IMR-90 (cell line): ENCODE results near the gene MVP. TPM values are rescaled to one million over a fixed set of nuclear protein-coding genes. Genes with fewer than 3 reads are reported as not detected.

ENCODE experiments used
- ATAC-seq: fragments of 200-7000 bp; cut with Tn5 transposase; 2 replicates; pipeline ENCODE4 v1.9.1; 2020; ENCODE audit warnings: low read depth, mild to moderate bottlenecking, moderate library complexity
- BruUV-seq: library from RNA; stranded (reverse); fragments of 400-500 nt; replicated peaks from 2 replicates; lab custom pipeline; 2021; lab: Mats Ljungman, UMichigan
- CTCF ChIA-PET: fragments of 300-600 bp; formaldehyde crosslinking; extraction: SDS; loops from one replicate; lab custom pipeline; 2021; ENCODE audit warnings: antibody characterized with exemption; lab: Yijun Ruan, JAX
- POLR2A ChIA-PET: fragments of 300-600 bp; sonication (Branson Sonifier 250); formaldehyde crosslinking; loops from one replicate; lab custom pipeline; 2022; ENCODE audit warnings: antibody characterized with exemption; ENCODE audit not compliant: unreplicated experiment; lab: Charles Lee
- DNase-seq: peaks from one replicate; pipeline ENCODE4 v3.0.0; 2013
- H2AFZ ChIP-seq: replicated peaks from 2 replicates; pipeline ENCODE3; 2013; ENCODE audit warnings: low read length, mild to moderate bottlenecking; ENCODE audit not compliant: poor library complexity
- H2AK5ac ChIP-seq: 2 replicates; pipeline ENCODE4 v1.6.1; 2013; ENCODE audit warnings: low read depth, low read length, inconsistent platforms
- H2AK9ac ChIP-seq: replicated peaks from 2 replicates; pipeline ENCODE3; 2013; ENCODE audit warnings: mild to moderate bottlenecking, low read depth, low read length, moderate library complexity; ENCODE audit not compliant: poor library complexity
- H2BK120ac ChIP-seq: 2 replicates; pipeline ENCODE4 v1.6.1; 2013; ENCODE audit warnings: low read depth, low read length, inconsistent platforms
- H2BK15ac ChIP-seq: 3 replicates; pipeline ENCODE4 v1.6.1; 2013; ENCODE audit warnings: low read depth, low read length, inconsistent platforms
- H2BK20ac ChIP-seq: 2 replicates; pipeline ENCODE4 v1.6.1; 2013; ENCODE audit warnings: low read depth, mild to moderate bottlenecking, inconsistent platforms, low read length, moderate library complexity
- H2BK5ac ChIP-seq: 2 replicates; pipeline ENCODE4 v1.6.1; 2013; ENCODE audit warnings: mild to moderate bottlenecking, low read depth, low read length, inconsistent platforms; ENCODE audit not compliant: poor library complexity, severe bottlenecking
- H3K14ac ChIP-seq: replicated peaks from 2 replicates; pipeline ENCODE4 v1.6.1; 2013; ENCODE audit warnings: low read depth, low read length, inconsistent platforms
- H3K18ac ChIP-seq: 2 replicates; pipeline ENCODE4 v1.6.1; 2013; ENCODE audit warnings: low read depth, low read length, control low read depth
- H3K23ac ChIP-seq: 2 replicates; pipeline ENCODE4 v1.6.1; 2013; ENCODE audit warnings: low read depth, low read length, inconsistent platforms
- H3K27ac ChIP-seq: 2 replicates; pipeline ENCODE4 v1.5.1; 2013; ENCODE audit warnings: mild to moderate bottlenecking, control low read depth, low read length; ENCODE audit not compliant: insufficient read depth
- H3K27me3 ChIP-seq: 2 replicates; pipeline ENCODE4 v1.6.1; 2013; ENCODE audit warnings: low read length; ENCODE audit not compliant: control insufficient read depth, insufficient read depth
- H3K36me3 ChIP-seq: 2 replicates; pipeline ENCODE4 v1.6.1; 2013; ENCODE audit warnings: low read length, mixed read lengths; ENCODE audit not compliant: control insufficient read depth, insufficient read depth
- H3K4ac ChIP-seq: 2 replicates; pipeline ENCODE4 v1.6.1; 2013; ENCODE audit warnings: low read depth, low read length, inconsistent platforms
- H3K4me1 ChIP-seq: 2 replicates; pipeline ENCODE4 v1.6.1; 2013; ENCODE audit warnings: low read length, mixed read lengths; ENCODE audit not compliant: control insufficient read depth, insufficient read depth
- H3K4me2 ChIP-seq: 2 replicates; pipeline ENCODE4 v1.6.1; 2013; ENCODE audit warnings: low read depth, mild to moderate bottlenecking, control low read depth, low read length, moderate library complexity
- H3K4me3 ChIP-seq: 2 replicates; pipeline ENCODE4 v1.5.1; 2013; ENCODE audit warnings: low read depth, mild to moderate bottlenecking, control low read depth, low read length, moderate library complexity; ENCODE audit not compliant: insufficient read depth
- H3K56ac ChIP-seq: 2 replicates; pipeline ENCODE4 v1.6.1; 2013; ENCODE audit warnings: low read length, inconsistent platforms; ENCODE audit not compliant: insufficient read depth; ENCODE audit errors: extremely low read depth
- H3K79me1 ChIP-seq, 2 experiments: 2 replicates each; pipeline ENCODE4 v1.6.1; 2013; ENCODE audit warnings: low read length in 2 of 2, inconsistent platforms in 1 of 2, low read depth in 1 of 2
- H3K9ac ChIP-seq: 2 replicates; pipeline ENCODE4 v1.6.1; 2013; ENCODE audit warnings: low read depth, low read length, control low read depth
- H3K9me1 ChIP-seq: 2 replicates; pipeline ENCODE4 v1.6.1; 2013; ENCODE audit warnings: low read length, inconsistent platforms; ENCODE audit not compliant: insufficient read depth
- H3K9me3 ChIP-seq: 2 replicates; pipeline ENCODE4 v1.6.1; 2013; ENCODE audit warnings: low read length; ENCODE audit not compliant: control insufficient read depth, insufficient read depth
- H4K20me1 ChIP-seq: 2 replicates; pipeline ENCODE4 v1.6.1; 2013; ENCODE audit warnings: low read length, inconsistent platforms; ENCODE audit not compliant: insufficient read depth
- H4K5ac ChIP-seq: 2 replicates; pipeline ENCODE4 v1.6.1; 2013; ENCODE audit warnings: mild to moderate bottlenecking, low read depth, low read length, control low read depth
- H4K8ac ChIP-seq, 2 experiments: 2 replicates each; pipeline ENCODE4 v1.6.1; 2013; ENCODE audit warnings: low read depth in 2 of 2, low read length in 2 of 2, control low read depth in 1 of 2, inconsistent platforms in 1 of 2
- H4K91ac ChIP-seq: 2 replicates; pipeline ENCODE4 v1.6.1; 2013; ENCODE audit warnings: low read depth, low read length, inconsistent platforms; ENCODE audit not compliant: insufficient read depth
- CTCF ChIP-seq: conservative IDR thresholded peaks from 2 replicates; pipeline ENCODE4 v1.5.1; 2012; ENCODE audit warnings: mild to moderate bottlenecking, low read depth, low read length, improper control_type of control experiment
- ELK1 ChIP-seq: fragments of 150-350 bp; IDR thresholded peaks from 2 replicates; pipeline ENCODE4 v1.6.1; 2016; ENCODE audit warnings: low read depth, mild to moderate bottlenecking, low read length, moderate library complexity, borderline replicate concordance
- MAZ ChIP-seq: IDR thresholded peaks from 2 replicates; pipeline ENCODE4 v1.6.1; 2012; ENCODE audit warnings: low read depth, mild to moderate bottlenecking, low read length, improper control_type of control experiment, moderate library complexity, borderline replicate concordance
- MXI1 ChIP-seq: IDR thresholded peaks from 2 replicates; pipeline ENCODE4 v1.6.1; 2012; ENCODE audit warnings: low read depth, mild to moderate bottlenecking, low read length, moderate library complexity, borderline replicate concordance
- RAD21 ChIP-seq: IDR thresholded peaks from 2 replicates; pipeline ENCODE4 v1.6.1; 2012; ENCODE audit warnings: low read length, improper control_type of control experiment
- SMC3 ChIP-seq: fragments of 150-350 bp; IDR thresholded peaks from 2 replicates; pipeline ENCODE4 v1.6.1; 2016; ENCODE audit warnings: low read depth, mild to moderate bottlenecking, antibody characterized with exemption, low read length, moderate library complexity
- WGBS, 2 experiments: methylation state at CpG; one replicate each; pipeline versions ENCODE4 v1.1.5 to v1.1.7; 2013; ENCODE audit warnings: missing lambda C conversion rate in 2 of 2; ENCODE audit not compliant: insufficient read length in 1 of 2; ENCODE audit errors: extremely low coverage in 2 of 2; 5-methylcytosine and 5-hydroxymethylcytosine counted together
- dilution Hi-C: fragments of 300-500 bp; cut with HindIII; formaldehyde crosslinking; loops from one replicate; pipeline ENCODE4 v1.14.3; 2018; ENCODE audit warnings: low sequenced_read_pairs; ENCODE audit not compliant: unreplicated experiment
- in situ Hi-C: fragments of 300-500 bp; cut with MboI; formaldehyde crosslinking; loops from 3 replicates; pipeline ENCODE4 v1.14.3; 2019; ENCODE audit warnings: low sequenced_read_pairs, inconsistent platforms, mixed read lengths
- intact Hi-C: fragments of 100-400 bp; cut with micrococcal nuclease; formaldehyde crosslinking; loops from 2 replicates; pipeline ENCODE4 v1.10.0; 2022
- polyA plus RNA-seq, 3 experiments: library from polyadenylated mRNA; depleted of rRNA; stranded (reverse); fragments of >200 nt; gene quantifications; 2 replicates each; pipeline ENCODE4 v1.2.3, GENCODE V29; 2012; ENCODE audit warnings: low replicate concordance in 1 of 3
- total RNA-seq: library from RNA; depleted of rRNA; stranded (reverse); fragments of >200 nt; gene quantifications from 2 replicates; pipeline ENCODE4 v1.2.3, GENCODE V29; 2012

MVP gene
- total and polyA plus RNA-seq, 2 of the 4 experiments (the other 2 are of a cell fraction), result 204 to 319 TPM

- no TSS peak for BruUV-seq
- DNase-seq (no peak), ATAC-seq (no peak)
- peaks cover 23% of the 10 kb centered on the region for H3K9me1 ChIP-seq
- H3K4me2 ChIP-seq, result no peak overlapping the region
- H3K27me3 ChIP-seq, result no peaks in the 10 kb centered on the region
- CTCF ChIA-PET, result no interaction called here
- POLR2A ChIA-PET, result no interaction called here
- TF ChIP-seq RAD21 (no peak), SMC3 (no peak), MXI1 (no peak), CTCF (no peak), ELK1 (no peak), MAZ (no peak)
- H2BK120ac ChIP-seq, result no peak overlapping the region
- H4K5ac ChIP-seq, result no peak overlapping the region
- H3K4ac ChIP-seq, result no peak overlapping the region
- no peak overlapping the region for H3K56ac ChIP-seq
- H2AK9ac ChIP-seq, result no peak overlapping the region
- in situ Hi-C loops, result no loop called here
- H4K20me1 ChIP-seq, result peaks cover 23% of the 10 kb centered on the region; the same call in 1 of the 2 replicates
- H2BK5ac ChIP-seq, result no peak overlapping the region
- dilution Hi-C loops, result no loop called here
- no peak overlapping the region for H3K14ac ChIP-seq
- H2BK20ac ChIP-seq, result no peak overlapping the region
- no peak overlapping the region for H3K18ac ChIP-seq
- H3K23ac ChIP-seq, result no peak overlapping the region
- H3K9ac ChIP-seq, result no peak overlapping the region
- peaks cover 39% of the 10 kb centered on the region for H3K36me3 ChIP-seq
- H2BK15ac ChIP-seq, result no peak overlapping the region
- H3K79me1 ChIP-seq, result peaks cover 38 to 80% of the 10 kb centered on the region in 2 experiments
- H3K4me3 ChIP-seq, result no peak overlapping the region
- H3K4me1 ChIP-seq, result peaks cover 14% of the 10 kb centered on the region
- no peak overlapping the region for H3K27ac ChIP-seq
- no peak overlapping the region for H4K8ac ChIP-seq
- no peak overlapping the region for H4K91ac ChIP-seq
- H2AK5ac ChIP-seq, result no peak overlapping the region
- no peaks in the 10 kb centered on the region for H3K9me3 ChIP-seq
- intact Hi-C loops, result no loop called here
- 85% methylated on average over 2 of the region's 11 CpGs; no CpG with 5 or more reads in 1 of the 2 experiments for WGBS, 2 experiments
- no peak overlapping the region for H2AFZ ChIP-seq
Measured at GRCh38 chr16:29830774-29831173, 10.5 kb downstream of the MVP start.
